Testis (tissue), 3 donors: ENCODE data around the gene STRN3. TPM values are rescaled to one million over a fixed set of nuclear protein-coding genes. Genes with fewer than 3 reads are reported as not detected.
"Not testable (repeated sequence)": the region's sequence is repeated elsewhere in the genome, so short reads cannot be mapped to it uniquely, and the experiment has no call there.

ENCODE experiments used
- DNase-seq: peaks from one replicate; pipeline ENCODE4 v3.0.0-alpha.2; 2019
- H3K27ac ChIP-seq, 2 donors: fragments of 200-600 bp; sonication (generic); one replicate each; pipeline ENCODE4 v1.5.1; 2019
- H3K27me3 ChIP-seq: fragments of 200-600 bp; sonication (generic); one replicate; pipeline ENCODE4 v1.5.1; 2019
- H3K36me3 ChIP-seq: fragments of 200-600 bp; sonication (generic); one replicate; pipeline ENCODE4 v1.5.1; 2017; ENCODE audit warnings: low read depth; ENCODE audit errors: missing control alignments
- H3K4me1 ChIP-seq: fragments of 200-600 bp; sonication (generic); one replicate; pipeline ENCODE4 v1.5.1; 2019
- H3K4me3 ChIP-seq, 2 donors: fragments of 200-600 bp; sonication (generic); one replicate each; pipeline ENCODE4 v1.5.1; 2017 to 2019
- H3K9me3 ChIP-seq: fragments of 200-600 bp; sonication (generic); one replicate; pipeline ENCODE4 v1.5.1; 2017
- CTCF ChIP-seq, 3 experiments: fragments of 450-650 bp in 2 of 3; fragments of 200-600 bp in 1 of 3; sonication (generic) in 1 of 3; IDR thresholded peaks; one replicate each; pipeline ENCODE4 v1.5.1; 2016 to 2019; ENCODE audit warnings: antibody characterized with exemption in 3 of 3, mild to moderate bottlenecking in 2 of 3, moderate library complexity in 1 of 3
- POLR2A ChIP-seq: fragments of 450-650 bp; IDR thresholded peaks from one replicate; pipeline ENCODE4 v1.6.1; 2017; ENCODE audit warnings: antibody characterized with exemption, mild to moderate bottlenecking, moderate library complexity
- WGBS, 2 donors: methylation state at CpG; one replicate each; pipeline ENCODE4 v1.1.5; 2018; 5-methylcytosine and 5-hydroxymethylcytosine counted together
- intact Hi-C: fragments of 100-400 bp; cut with DNase I; formaldehyde crosslinking; loops from one replicate; pipeline ENCODE4 v1.15.1; 2023; ENCODE audit warnings: low total_unique reads
- polyA plus RNA-seq: library from polyadenylated mRNA; stranded (reverse); fragments of 350-450 nt; fragmentation: Illumina TruSeq; extraction: RNeasy Lipid Tissue Mini Kit (QIAGEN cat#74804); gene quantifications from one replicate; pipeline ENCODE4 v1.2.3, GENCODE V29; 2014; ENCODE audit warnings: low read depth, low replicate concordance; ENCODE audit not compliant: insufficient read depth
- total RNA-seq, 2 donors: library from RNA; depleted of rRNA; stranded (reverse); fragments of >200 nt; gene quantifications; one replicate each; pipeline ENCODE4 v1.2.3, GENCODE V29; 2016

STRN3 gene
- total and polyA plus RNA-seq, 3 donors from 2014 or later, result 35.1 to 65.2 (median 60.1) TPM

GRCh38 chr14:31018057-31018645 lies 8.0 kb downstream of the STRN3 start:
- WGBS, 2 donors, result 86 to 96% methylated on average over 6 of the region's 6 CpGs
- Histone ChIP-seq H3K27me3 (no peaks in the 10 kb centered on the region), H3K4me3 (no peak overlapping the region), H3K9me3 (no peaks in the 10 kb centered on the region), H3K27ac (no peak overlapping the region), H3K4me1 (no peaks in the 10 kb centered on the region), H3K36me3 (no peaks in the 10 kb centered on the region)
- no peak for TF ChIP-seq POLR2A
- TF ChIP-seq CTCF (IDR thresholded peaks at IDR 0.05), result no peak
- no peak for DNase-seq
- intact Hi-C loops, result no loop called here

- Histone ChIP-seq H3K27me3 (no peaks in the 10 kb centered on the region), H3K36me3 (no peaks in the 10 kb centered on the region), H3K27ac (no peak overlapping the region), H3K4me3 (no peak overlapping the region), H3K9me3 (no peaks in the 10 kb centered on the region), H3K4me1 (no peaks in the 10 kb centered on the region)
- no peak for DNase-seq
- intact Hi-C loops, result no loop called here
- WGBS, 2 donors, result 84 to 87% methylated on average over 4 of the region's 4 CpGs
- no peak for TF ChIP-seq POLR2A
- TF ChIP-seq CTCF (IDR thresholded peaks at IDR 0.05), result no peak
These were observed 12.3 kb downstream of the STRN3 start for GRCh38 chr14:31013841-31014240.

- no peak for TF ChIP-seq POLR2A
- no peak for TF ChIP-seq CTCF (IDR thresholded peaks at IDR 0.05)
- no peak overlapping the region for H3K27ac ChIP-seq
- no peak for DNase-seq
- no peaks in the 10 kb centered on the region for H3K4me1 ChIP-seq
- H3K9me3 ChIP-seq, result no peaks in the 10 kb centered on the region
- WGBS, 2 donors, result 81 to 85% methylated on average over 3 of the region's 3 CpGs
- H3K4me3 ChIP-seq, result no peak overlapping the region
- intact Hi-C loops, result no loop called here
- no peaks in the 10 kb centered on the region for H3K27me3 ChIP-seq
- no peaks in the 10 kb centered on the region for H3K36me3 ChIP-seq
These were observed 15.2 kb downstream of the STRN3 start for GRCh38 chr14:31010935-31011334.

DNA sequence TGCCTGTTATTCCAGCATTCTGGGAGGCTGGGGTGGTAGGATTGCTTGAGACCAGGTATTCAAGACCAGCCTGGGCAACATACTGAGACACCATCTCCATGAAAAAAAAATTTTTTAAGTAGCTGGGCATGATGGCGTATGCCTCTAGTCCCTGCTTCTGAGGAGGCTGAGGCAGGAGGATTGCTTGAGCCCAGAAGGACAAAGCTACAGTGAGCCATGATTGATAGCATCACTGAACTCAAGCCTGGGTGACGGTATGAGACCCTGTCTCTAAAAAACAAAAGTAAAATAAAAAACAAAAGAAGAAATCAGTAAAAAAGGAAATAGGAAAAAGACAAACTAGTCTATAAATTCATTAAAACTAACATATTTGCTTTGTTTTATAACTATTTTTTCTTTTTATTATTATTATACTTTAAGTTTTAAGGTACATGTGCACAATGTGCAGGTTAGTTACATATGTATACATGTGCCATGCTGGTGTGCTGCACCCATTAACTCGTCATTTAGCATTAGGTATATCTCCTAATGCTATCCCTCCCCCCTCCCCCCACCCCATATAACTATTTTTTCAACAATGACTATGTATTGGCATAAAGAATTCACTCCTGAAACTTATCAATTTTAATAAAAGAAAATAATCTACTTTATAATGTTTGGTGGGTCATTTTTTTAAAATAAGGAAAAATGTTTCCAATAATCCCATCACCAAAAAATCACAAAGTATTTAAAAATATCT lies 16.2 kb downstream of the STRN3 start:
- Histone ChIP-seq H3K4me3 (no peak overlapping the region), H3K9me3 (no peaks in the 10 kb centered on the region), H3K27me3 (no peaks in the 10 kb centered on the region), H3K4me1 (no peaks in the 10 kb centered on the region), H3K27ac (no peak overlapping the region), H3K36me3 (no peaks in the 10 kb centered on the region)
- WGBS, 2 donors, result 89 to 94% methylated on average over 3 of the region's 3 CpGs
- TF ChIP-seq CTCF (IDR thresholded peaks at IDR 0.05) (no peak), POLR2A (no peak)
- DNase-seq, result no peak
- intact Hi-C loops, result no loop called here

- Histone ChIP-seq H3K9me3 (no peaks in the 10 kb centered on the region), H3K27me3 (no peaks in the 10 kb centered on the region), H3K27ac (no peak overlapping the region), H3K36me3 (no peaks in the 10 kb centered on the region), H3K4me1 (no peaks in the 10 kb centered on the region), H3K4me3 (no peak overlapping the region)
- TF ChIP-seq CTCF (IDR thresholded peaks at IDR 0.05) (no peak), POLR2A (no peak)
- no peak for DNase-seq
- intact Hi-C loops, result no loop called here
- 93 to 100% methylated on average over 1 of the region's 1 CpG for WGBS, 2 donors
These were observed 19.5 kb downstream of the STRN3 start for GRCh38 chr14:31006703-31007102.

- H3K4me1 ChIP-seq, H3K27ac ChIP-seq, H3K4me3 ChIP-seq, intact Hi-C loops, H3K27me3 ChIP-seq, DNase-seq, H3K36me3 ChIP-seq, H3K9me3 ChIP-seq: not testable (repeated sequence)
- 90% methylated on average over 6 of the region's 6 CpGs for WGBS, 2 donors
These were observed 22.2 kb downstream of the STRN3 start for GRCh38 chr14:31004007-31004406.
